Retinal pigment epithelial cell (primary cell): Measurements from ENCODE around the gene PLBD2.

Source experiments
- DNase-seq: peaks from one replicate; pipeline ENCODE4 v3.0.0-alpha.2; 2010; ENCODE audit warnings: low read depth
- H3K4me3 ChIP-seq: 2 replicates; pipeline ENCODE4 v1.5.1; 2011; ENCODE audit warnings: mild to moderate bottlenecking, low read length, control low read depth, moderate library complexity
- TF ChIP-seq, protein P1 (sequence below): conservative IDR thresholded peaks from 2 replicates; pipeline ENCODE4 v1.5.1; 2011; ENCODE audit warnings: low read depth, low read length, control low read depth, inconsistent platforms

The PLBD2 gene

DNA sequence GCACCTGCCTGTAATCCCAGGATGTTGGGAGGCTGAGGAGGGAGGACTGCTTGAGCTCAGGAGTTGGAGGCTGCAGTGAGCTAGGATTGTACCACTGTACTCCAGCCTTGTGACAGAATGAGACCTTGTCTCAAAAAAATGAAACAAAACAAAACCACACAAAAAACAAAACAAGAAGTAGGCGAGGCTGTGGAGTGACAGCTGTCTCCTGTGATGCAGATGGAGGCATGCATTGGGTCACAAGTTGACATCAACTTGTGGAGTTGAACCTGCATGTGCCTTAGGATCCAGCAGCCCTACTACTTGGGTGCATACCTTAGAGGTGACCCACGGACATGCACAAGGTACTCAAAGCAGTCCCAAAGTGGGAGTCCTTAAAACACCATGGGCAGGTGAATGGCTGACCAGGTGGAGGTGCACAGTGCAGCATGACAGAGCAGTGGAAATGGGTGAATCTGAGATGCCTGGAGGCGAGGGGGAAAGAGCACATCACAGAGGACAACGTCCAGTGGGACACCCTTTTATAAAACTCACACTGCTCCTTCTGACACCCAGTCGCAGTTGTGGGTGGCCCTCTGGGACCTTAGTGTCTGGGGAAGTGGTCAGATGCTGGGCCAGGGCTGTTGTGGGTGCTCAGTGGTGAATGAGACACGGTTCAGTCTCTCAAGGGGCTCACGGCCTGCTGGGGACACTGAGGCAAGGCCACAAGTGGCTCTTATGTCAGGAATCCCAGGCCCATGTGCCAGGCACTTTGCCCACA lies 12.7 kb downstream of the PLBD2 start:
- TF ChIP-seq, protein P1, sequence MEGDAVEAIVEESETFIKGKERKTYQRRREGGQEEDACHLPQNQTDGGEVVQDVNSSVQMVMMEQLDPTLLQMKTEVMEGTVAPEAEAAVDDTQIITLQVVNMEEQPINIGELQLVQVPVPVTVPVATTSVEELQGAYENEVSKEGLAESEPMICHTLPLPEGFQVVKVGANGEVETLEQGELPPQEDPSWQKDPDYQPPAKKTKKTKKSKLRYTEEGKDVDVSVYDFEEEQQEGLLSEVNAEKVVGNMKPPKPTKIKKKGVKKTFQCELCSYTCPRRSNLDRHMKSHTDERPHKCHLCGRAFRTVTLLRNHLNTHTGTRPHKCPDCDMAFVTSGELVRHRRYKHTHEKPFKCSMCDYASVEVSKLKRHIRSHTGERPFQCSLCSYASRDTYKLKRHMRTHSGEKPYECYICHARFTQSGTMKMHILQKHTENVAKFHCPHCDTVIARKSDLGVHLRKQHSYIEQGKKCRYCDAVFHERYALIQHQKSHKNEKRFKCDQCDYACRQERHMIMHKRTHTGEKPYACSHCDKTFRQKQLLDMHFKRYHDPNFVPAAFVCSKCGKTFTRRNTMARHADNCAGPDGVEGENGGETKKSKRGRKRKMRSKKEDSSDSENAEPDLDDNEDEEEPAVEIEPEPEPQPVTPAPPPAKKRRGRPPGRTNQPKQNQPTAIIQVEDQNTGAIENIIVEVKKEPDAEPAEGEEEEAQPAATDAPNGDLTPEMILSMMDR, result no peak
- no peak for DNase-seq
- no peak overlapping the region for H3K4me3 ChIP-seq

DNA sequence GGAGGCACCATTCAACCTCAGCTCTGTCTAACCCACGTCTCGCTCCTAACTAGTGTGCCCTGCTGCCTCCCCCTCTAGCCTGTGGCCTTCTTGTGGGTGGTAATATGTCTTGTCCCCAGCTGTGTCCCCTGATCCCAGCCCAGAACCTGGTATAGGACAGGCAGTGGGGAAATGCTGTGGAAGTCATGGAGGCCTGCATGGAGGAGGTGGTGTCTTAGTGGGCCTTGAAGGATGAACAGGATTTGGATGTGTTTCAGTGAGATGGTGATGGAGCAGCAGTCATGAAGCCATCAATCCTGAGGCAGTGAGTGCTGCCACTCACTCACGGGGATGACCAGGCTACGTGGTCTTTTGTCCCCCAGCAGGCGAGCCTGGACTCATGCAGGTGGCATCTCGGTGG lies 13.4 kb downstream of the PLBD2 start:
- TF ChIP-seq, protein P1, result no peak
- DNase-seq, result no peak
- no peak overlapping the region for H3K4me3 ChIP-seq

DNA sequence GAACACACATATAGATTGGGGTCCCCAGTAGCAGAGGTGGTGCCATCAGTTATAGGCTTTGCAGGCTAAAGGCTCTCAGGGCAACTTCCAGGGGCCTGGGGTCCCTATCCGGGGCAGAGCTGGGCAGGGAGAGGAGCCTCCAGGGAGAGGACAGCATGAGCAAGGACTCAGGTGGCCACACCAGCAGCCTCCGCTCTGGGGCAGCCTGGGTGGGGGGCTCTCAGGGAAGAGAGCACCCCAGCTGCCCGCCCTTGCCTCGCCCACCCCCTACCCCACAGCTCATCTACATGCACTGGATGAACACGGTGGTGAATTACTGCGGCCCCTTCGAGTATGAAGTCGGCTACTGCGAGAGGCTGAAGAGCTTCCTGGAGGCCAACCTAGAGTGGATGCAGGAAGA lies 14.0 kb downstream of the PLBD2 start:
- no peak overlapping the region for H3K4me3 ChIP-seq
- TF ChIP-seq, protein P1, result no peak
- DNase-seq, result no peak

DNA sequence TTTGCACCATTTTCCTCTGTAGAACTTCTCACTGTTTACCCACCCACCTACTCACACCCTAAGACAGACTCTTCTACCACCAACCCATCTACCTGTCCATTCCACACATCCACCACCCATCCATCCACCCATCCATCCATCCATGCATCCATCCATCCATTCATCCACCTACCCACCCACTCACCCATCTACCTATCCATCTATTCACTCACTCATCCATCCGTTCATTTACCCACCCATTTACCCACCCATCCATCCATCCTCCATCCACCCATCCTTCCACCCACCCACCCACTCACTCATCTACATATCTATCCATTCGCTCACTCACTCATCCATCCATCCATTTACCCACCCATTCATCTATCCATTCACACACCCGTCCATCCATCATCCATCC lies 15.1 kb downstream of the PLBD2 start:
- TF ChIP-seq, protein P1, result no peak
- H3K4me3 ChIP-seq, result no peak overlapping the region

DNA sequence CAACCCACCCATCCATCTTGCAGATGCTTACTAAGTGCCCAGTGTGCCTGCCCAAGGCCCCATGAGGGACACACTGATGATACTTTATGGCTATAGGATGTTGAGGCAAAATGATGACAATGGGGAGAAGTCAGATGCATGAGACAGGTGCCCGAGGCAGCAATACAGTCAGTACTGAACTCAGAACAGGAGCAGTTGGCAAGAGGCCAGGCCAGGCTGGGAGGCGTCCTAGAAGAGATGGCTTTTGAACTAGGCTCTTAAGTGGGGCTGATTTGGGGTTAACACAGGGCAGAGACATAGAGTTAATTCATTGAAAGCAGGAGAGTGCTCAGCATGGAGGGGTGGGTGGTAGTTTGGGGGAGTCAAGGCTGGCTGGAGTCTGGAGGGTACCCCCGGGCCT lies 15.6 kb downstream of the PLBD2 start:
- TF ChIP-seq, protein P1, result no peak
- H3K4me3 ChIP-seq, result no peak overlapping the region
- no peak for DNase-seq

More for the DNA sequence above, 15.1 kb downstream of the PLBD2 start:
- no peak for DNase-seq

DNA sequence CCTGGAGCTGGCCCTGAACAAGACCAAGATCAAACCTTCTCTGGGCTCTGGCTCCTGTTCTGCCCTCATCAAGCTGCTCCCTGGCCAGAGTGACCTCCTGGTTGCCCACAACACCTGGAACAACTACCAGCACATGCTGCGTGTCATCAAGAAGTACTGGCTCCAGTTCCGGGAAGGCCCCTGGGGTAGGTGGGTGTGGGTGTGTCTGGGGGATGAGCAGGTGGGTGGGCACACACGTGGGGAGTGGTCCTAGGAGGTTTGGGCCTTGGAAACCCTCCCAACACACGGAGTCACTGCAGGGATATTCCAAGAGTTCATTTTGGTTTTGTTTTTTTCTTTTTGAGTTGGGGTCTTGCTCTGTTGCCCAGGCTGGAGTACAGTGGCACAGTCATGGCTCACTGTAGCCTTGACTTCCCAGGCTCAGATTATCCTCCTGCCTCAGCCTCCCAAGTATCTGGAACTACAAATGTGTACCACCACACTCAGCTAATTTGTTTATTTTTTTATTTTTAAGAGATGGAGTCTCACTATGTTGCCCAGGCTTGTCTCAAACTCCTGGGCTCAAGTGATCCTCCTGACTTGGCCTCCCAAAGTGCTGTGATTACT lies 16.5 kb downstream of the PLBD2 start:
- no peak for DNase-seq
- no peak overlapping the region for H3K4me3 ChIP-seq
- TF ChIP-seq, protein P1, result no peak

DNA sequence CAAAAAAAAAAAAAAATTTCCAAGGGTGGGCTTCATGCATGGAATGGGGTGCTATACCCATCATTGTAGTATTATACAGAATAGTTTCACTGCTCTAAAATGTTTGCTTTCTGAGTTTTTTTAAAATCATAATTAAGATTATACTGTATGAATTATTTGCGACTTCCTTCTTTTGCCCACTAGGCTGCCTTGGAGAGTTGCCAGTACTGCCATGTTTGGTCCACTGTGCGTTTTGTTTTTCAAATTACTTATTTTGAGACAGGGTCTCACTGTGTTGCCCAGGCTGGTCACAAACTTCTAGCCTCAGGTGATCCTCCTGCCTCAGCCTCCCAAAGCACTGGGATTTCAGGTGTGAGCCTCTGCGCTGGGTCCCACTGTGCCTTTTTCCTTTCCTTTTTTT lies 19.9 kb downstream of the PLBD2 start:
- DNase-seq, result no peak

More for the DNA sequence above, 19.9 kb downstream of the PLBD2 start:
- TF ChIP-seq, protein P1, result no peak
- no peak overlapping the region for H3K4me3 ChIP-seq
